Measurements from ENCODE around the gene CTIF. TPM values are rescaled to one million over a fixed set of nuclear protein-coding genes. Genes with fewer than 3 reads are reported as not detected.

Gene CTIF
- total and polyA plus RNA-seq, 2 experiments from 2014 or later, result 22.1 to 27.9 TPM

DNA sequence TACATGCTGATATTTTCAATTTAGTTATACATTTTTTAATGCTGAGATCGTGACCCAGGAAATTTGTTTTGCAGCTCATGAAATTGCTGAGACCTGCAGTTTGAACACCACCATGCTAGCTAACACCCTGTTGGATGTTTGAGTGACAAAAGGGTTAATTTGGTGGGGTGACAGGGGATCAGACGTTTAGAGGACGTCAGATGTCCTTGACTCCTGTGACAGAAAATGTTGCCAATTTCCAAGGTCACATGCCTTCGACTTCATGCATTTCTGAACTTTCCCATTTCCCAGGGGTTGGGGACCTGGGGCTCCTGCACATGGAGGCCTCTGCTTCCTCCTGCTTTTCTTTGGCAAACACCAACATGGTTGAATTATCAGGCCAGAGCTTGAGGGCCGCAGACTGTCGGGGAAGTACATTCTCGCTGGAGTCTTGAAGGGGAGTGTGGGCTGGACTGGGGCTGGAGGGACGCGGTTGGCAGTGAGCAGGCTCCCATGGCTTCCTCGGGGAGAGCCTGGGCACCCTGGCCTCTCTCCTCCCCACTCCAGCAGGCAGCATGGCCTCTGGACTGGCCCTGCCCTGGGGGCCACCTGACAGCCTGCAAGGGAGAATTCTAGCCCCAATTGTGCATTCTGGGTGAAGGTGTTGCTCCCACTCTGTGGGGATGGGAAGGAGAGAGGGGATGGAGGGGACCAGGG lies 73.1 kb downstream of the CTIF start:
- Histone ChIP-seq H2AFZ (no peak overlapping the region), H3K27me3 (no peaks in the 10 kb centered on the region), H3K9me3 (ENCODE audit: low read depth) (no peaks in the 10 kb centered on the region), H3K4me3 (no peak overlapping the region), H3K79me2 (peaks cover 45% of the 10 kb centered on the region), H3K4me2 (no peak overlapping the region), H3K9me2 (replicated peaks; ENCODE audit: insufficient read depth) (no peaks in the 10 kb centered on the region), H3K36me3 (replicated peaks; ENCODE audit: insufficient read depth, low read depth) (no peaks in the 10 kb centered on the region), H3K4me1 (ENCODE audit: insufficient read depth) (peaks cover 5% of the 10 kb centered on the region), H3K27ac (no peak overlapping the region), H4K20me1 (ENCODE audit: insufficient read depth, poor library complexity, severe bottlenecking) (peaks cover 53% of the 10 kb centered on the region)
- no peak for DNase-seq (ENCODE audit: low spot score)
- TF ChIP-seq, protein P1, sequence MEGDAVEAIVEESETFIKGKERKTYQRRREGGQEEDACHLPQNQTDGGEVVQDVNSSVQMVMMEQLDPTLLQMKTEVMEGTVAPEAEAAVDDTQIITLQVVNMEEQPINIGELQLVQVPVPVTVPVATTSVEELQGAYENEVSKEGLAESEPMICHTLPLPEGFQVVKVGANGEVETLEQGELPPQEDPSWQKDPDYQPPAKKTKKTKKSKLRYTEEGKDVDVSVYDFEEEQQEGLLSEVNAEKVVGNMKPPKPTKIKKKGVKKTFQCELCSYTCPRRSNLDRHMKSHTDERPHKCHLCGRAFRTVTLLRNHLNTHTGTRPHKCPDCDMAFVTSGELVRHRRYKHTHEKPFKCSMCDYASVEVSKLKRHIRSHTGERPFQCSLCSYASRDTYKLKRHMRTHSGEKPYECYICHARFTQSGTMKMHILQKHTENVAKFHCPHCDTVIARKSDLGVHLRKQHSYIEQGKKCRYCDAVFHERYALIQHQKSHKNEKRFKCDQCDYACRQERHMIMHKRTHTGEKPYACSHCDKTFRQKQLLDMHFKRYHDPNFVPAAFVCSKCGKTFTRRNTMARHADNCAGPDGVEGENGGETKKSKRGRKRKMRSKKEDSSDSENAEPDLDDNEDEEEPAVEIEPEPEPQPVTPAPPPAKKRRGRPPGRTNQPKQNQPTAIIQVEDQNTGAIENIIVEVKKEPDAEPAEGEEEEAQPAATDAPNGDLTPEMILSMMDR (IDR thresholded peaks at IDR 0.05; ENCODE audit: poor library complexity), result no peak
- no peak for TF ChIP-seq EZH2 (IDR thresholded peaks at IDR 0.05; ENCODE audit: borderline replicate concordance)
- no peak for TF ChIP-seq EZH2phosphoT487 (IDR thresholded peaks at IDR 0.05; ENCODE audit: low read depth, severe bottlenecking, unreplicated experiment)
- 85% methylated on average over 10 of the region's 10 CpGs for WGBS (ENCODE audit: low lambda C conversion rate, missing lambda C conversion rate)

DNA sequence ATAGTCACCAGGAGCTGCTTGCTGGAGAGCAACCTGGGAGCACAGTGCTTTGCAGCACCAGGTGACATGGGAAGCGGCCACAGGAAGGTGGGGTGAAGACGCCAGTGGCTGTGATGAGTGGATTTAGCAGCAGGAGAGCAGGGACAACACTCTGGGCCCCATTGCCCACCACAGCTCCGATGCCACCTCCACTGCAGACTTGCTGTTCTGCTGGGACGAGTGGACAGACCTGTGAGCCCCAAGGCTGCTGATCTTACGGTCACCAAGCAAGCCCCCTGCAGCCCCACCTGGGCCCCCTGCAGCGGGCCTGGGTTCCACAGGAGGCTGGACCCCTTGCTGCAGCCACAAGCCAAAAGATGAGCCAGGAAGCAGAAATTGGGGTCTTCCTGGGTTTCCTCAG lies 73.7 kb downstream of the CTIF start:
- peaks cover 55% of the 10 kb centered on the region for H4K20me1 ChIP-seq (ENCODE audit: insufficient read depth, poor library complexity, severe bottlenecking)
- no peaks in the 10 kb centered on the region for H3K36me3 ChIP-seq (replicated peaks; ENCODE audit: insufficient read depth, low read depth)
- WGBS (ENCODE audit: low lambda C conversion rate, missing lambda C conversion rate), result 95% methylated on average over 6 of the region's 6 CpGs

DNA sequence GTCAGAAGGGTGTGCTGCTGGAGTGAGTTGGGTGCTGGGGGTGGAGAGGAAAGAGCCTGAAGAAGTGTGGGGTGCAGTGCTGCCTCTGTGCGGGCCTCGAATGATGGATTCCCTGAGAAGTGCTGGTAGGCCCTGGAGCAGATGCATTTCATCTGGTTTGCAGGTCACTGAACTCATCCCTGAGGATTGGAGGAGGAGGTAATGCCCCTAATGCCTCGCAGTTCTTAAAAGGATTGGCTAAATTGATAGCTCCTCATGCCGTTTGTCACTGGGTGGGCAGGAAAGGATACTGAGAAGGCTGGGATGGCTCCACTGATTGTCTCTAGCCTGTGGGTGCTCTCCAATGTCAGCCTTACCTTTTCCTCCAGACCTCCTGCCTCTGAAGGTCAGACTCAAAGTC lies 74.1 kb downstream of the CTIF start:
- Histone ChIP-seq H3K36me3 (replicated peaks; ENCODE audit: insufficient read depth, low read depth) (no peaks in the 10 kb centered on the region), H3K4me3 (no peak overlapping the region), H3K27ac (no peak overlapping the region), H3K27me3 (no peaks in the 10 kb centered on the region), H3K79me2 (peaks cover 40% of the 10 kb centered on the region), H3K4me1 (ENCODE audit: insufficient read depth) (peaks cover 4% of the 10 kb centered on the region), H3K4me2 (no peak overlapping the region), H3K9me3 (ENCODE audit: low read depth) (no peaks in the 10 kb centered on the region), H3K9me2 (replicated peaks; ENCODE audit: insufficient read depth) (no peaks in the 10 kb centered on the region), H4K20me1 (ENCODE audit: insufficient read depth, poor library complexity, severe bottlenecking) (peaks cover 53% of the 10 kb centered on the region), H2AFZ (no peak overlapping the region)
- TF ChIP-seq, protein P1 (IDR thresholded peaks at IDR 0.05; ENCODE audit: poor library complexity), result no peak
- TF ChIP-seq EZH2 (IDR thresholded peaks at IDR 0.05; ENCODE audit: borderline replicate concordance) (no peak), EZH2phosphoT487 (IDR thresholded peaks at IDR 0.05; ENCODE audit: low read depth, severe bottlenecking, unreplicated experiment) (no peak)
- DNase-seq (ENCODE audit: low spot score), result no peak
- 67% methylated on average over 4 of the region's 4 CpGs for WGBS (ENCODE audit: low lambda C conversion rate, missing lambda C conversion rate)

More for the DNA sequence above, 73.7 kb downstream of the CTIF start:
- Histone ChIP-seq H3K9me2 (replicated peaks; ENCODE audit: insufficient read depth) (no peaks in the 10 kb centered on the region), H3K27ac (no peak overlapping the region), H2AFZ (no peak overlapping the region), H3K9me3 (ENCODE audit: low read depth) (no peaks in the 10 kb centered on the region), H3K27me3 (no peaks in the 10 kb centered on the region), H3K4me1 (ENCODE audit: insufficient read depth) (peaks cover 4% of the 10 kb centered on the region), H3K79me2 (peaks cover 44% of the 10 kb centered on the region), H3K4me3 (no peak overlapping the region), H3K4me2 (no peak overlapping the region)
- DNase-seq (ENCODE audit: low spot score), result no peak
- TF ChIP-seq EZH2 (IDR thresholded peaks at IDR 0.05; ENCODE audit: borderline replicate concordance) (no peak), EZH2phosphoT487 (IDR thresholded peaks at IDR 0.05; ENCODE audit: low read depth, severe bottlenecking, unreplicated experiment) (no peak)

DNA sequence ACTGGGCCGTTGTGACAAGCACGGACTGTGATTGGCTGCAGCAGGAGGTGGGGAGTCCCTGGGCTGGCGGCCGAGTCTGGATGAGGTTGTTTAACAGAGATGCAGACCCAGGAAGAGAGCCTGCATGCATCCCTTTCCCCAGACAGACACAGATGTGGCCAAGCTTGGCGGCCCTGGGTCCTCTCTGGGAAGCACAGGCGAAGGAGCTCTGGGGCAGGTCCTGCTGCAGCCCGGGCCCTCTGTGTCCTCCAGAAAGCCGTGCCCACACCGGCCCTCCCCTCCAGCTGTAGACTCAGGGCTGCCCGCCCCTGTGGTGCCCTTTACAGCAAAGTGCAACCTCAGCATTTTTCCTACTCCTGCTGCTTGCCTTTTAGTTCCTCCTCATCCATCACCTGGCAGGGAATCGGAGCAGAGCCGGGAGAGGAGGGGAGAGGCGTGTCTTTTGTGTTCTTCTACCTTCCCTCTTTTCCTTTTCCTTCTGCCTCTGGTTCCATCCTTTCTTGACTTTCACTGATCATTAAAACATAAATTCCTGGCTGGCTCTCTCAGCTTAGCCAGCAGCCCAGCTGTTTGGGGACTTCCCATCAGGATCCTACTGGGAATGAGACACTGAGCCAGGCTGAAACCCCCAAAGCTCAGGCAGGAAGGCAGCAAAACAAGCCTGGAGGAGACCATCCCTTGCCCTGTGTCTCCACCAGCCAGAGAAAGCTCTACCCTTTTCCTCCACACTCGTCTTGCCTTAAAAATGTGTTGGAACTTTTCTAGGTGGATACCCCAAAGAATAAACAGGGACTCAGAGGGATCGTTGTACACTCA lies 75.0 kb downstream of the CTIF start:
- H3K4me2 ChIP-seq, result no peak overlapping the region
- H3K4me3 ChIP-seq, result no peak overlapping the region
- no peaks in the 10 kb centered on the region for H3K9me2 ChIP-seq (replicated peaks; ENCODE audit: insufficient read depth)
- H3K79me2 ChIP-seq, result peaks cover 38% of the 10 kb centered on the region
- H4K20me1 ChIP-seq (ENCODE audit: insufficient read depth, poor library complexity, severe bottlenecking), result peaks cover 44% of the 10 kb centered on the region
- no peak for TF ChIP-seq EZH2phosphoT487 (IDR thresholded peaks at IDR 0.05; ENCODE audit: low read depth, severe bottlenecking, unreplicated experiment)
- TF ChIP-seq, protein P1 (IDR thresholded peaks at IDR 0.05; ENCODE audit: poor library complexity), result no peak
- no peak for TF ChIP-seq EZH2 (IDR thresholded peaks at IDR 0.05; ENCODE audit: borderline replicate concordance)
- no peaks in the 10 kb centered on the region for H3K9me3 ChIP-seq (ENCODE audit: low read depth)
- no peaks in the 10 kb centered on the region for H3K27me3 ChIP-seq
- 80% methylated on average over 15 of the region's 15 CpGs for WGBS (ENCODE audit: low lambda C conversion rate, missing lambda C conversion rate)
- no peak overlapping the region for H2AFZ ChIP-seq
- peaks cover 4% of the 10 kb centered on the region for H3K4me1 ChIP-seq (ENCODE audit: insufficient read depth)
- H3K36me3 ChIP-seq (replicated peaks; ENCODE audit: insufficient read depth, low read depth), result no peaks in the 10 kb centered on the region
- no peak for DNase-seq (ENCODE audit: low spot score)
- no peak overlapping the region for H3K27ac ChIP-seq

All from hepatocyte (in vitro differentiated cells).